ENCODE data around the gene IL11RA. TPM values are rescaled to one million over a fixed set of nuclear protein-coding genes. Genes with fewer than 3 reads are reported as not detected.

IL11RA gene
- total and polyA plus RNA-seq, 8 donors: 13.8 to 121 (median 98.1) TPM

- TF ChIP-seq, protein P1, sequence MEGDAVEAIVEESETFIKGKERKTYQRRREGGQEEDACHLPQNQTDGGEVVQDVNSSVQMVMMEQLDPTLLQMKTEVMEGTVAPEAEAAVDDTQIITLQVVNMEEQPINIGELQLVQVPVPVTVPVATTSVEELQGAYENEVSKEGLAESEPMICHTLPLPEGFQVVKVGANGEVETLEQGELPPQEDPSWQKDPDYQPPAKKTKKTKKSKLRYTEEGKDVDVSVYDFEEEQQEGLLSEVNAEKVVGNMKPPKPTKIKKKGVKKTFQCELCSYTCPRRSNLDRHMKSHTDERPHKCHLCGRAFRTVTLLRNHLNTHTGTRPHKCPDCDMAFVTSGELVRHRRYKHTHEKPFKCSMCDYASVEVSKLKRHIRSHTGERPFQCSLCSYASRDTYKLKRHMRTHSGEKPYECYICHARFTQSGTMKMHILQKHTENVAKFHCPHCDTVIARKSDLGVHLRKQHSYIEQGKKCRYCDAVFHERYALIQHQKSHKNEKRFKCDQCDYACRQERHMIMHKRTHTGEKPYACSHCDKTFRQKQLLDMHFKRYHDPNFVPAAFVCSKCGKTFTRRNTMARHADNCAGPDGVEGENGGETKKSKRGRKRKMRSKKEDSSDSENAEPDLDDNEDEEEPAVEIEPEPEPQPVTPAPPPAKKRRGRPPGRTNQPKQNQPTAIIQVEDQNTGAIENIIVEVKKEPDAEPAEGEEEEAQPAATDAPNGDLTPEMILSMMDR (IDR thresholded peaks at IDR 0.05): no peak
- H3K9me3 ChIP-seq: no peaks in the 10 kb centered on the region
- no peaks in the 10 kb centered on the region for H3K36me3 ChIP-seq
- peaks cover 0 to 8% of the 10 kb centered on the region in 2 donors for H3K4me1 ChIP-seq
- H3K27me3 ChIP-seq: no peaks in the 10 kb centered on the region
- no peak overlapping the region for H3K4me3 ChIP-seq
- intact Hi-C loops (cut with DNase I): no loop called here
- DNase-seq (no peak), ATAC-seq (no peak)
- no peak overlapping the region for H3K27ac ChIP-seq
Observed at GRCh38 chr9:34689512-34689911, 37.5 kb downstream of the IL11RA start.

GRCh38 chr9:34690983-34691935 lies 39.3 kb downstream of the IL11RA start, which contains the start of gene CCL19:
CCL19 (minus strand) TSS chr9:34691276; CDS start chr9:34691139, 137 bp downstream.
- TF ChIP-seq, protein P1 (IDR thresholded peaks at IDR 0.05): no peak
- Histone ChIP-seq H3K4me3 (no peak within 1 kb of the TSS), H3K36me3 (no peaks in the 10 kb centered on the region), H3K27me3 (no peaks in the 10 kb centered on the region), H3K27ac (no peak within 1 kb of the TSS), H3K9me3 (no peaks in the 10 kb centered on the region), H3K4me1 (peaks cover 0 to 8% of the 10 kb centered on the region in 2 donors)
- ATAC-seq: no peak
- intact Hi-C loops (cut with DNase I): no loop called here
- DNase-seq: no peak

GRCh38 chr9:34691936-34692315 lies 39.9 kb downstream of the IL11RA start:
- Histone ChIP-seq H3K9me3 (no peaks in the 10 kb centered on the region), H3K27me3 (no peaks in the 10 kb centered on the region), H3K4me3 (no peak overlapping the region), H3K4me1 (peaks cover 0 to 2% of the 10 kb centered on the region in 2 donors), H3K27ac (no peak overlapping the region), H3K36me3 (no peaks in the 10 kb centered on the region)
- DNase-seq (no peak), ATAC-seq (no peak)
- intact Hi-C loops (cut with DNase I): no loop called here
- TF ChIP-seq, protein P1 (IDR thresholded peaks at IDR 0.05): no peak

DNA sequence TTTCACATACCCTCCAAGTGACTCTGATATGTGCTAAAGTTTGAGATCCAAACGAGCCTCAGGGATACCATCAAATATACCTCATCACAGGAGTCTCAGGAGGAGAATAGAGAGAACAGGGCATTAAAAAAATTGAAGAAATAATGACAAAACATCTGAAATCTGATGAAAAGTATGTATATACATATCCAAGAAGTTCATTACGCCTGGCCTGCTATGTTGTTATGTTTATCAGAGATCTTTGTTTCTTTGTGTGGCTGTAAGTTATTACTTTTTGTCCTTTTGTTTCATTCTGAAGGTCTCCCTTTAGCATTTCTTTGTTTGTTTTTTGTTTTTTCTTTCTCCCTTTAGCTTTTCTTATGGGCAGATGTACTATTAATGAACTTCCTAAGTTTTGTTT lies 41.6 kb downstream of the IL11RA start:
- H3K27ac ChIP-seq: no peak overlapping the region
- TF ChIP-seq, protein P1 (IDR thresholded peaks at IDR 0.05): no peak
- H3K27me3 ChIP-seq: no peaks in the 10 kb centered on the region
- DNase-seq (no peak), ATAC-seq (no peak)
- H3K4me1 ChIP-seq: no peaks in the 10 kb centered on the region
- no peaks in the 10 kb centered on the region for H3K9me3 ChIP-seq
- H3K36me3 ChIP-seq: no peaks in the 10 kb centered on the region
- H3K4me3 ChIP-seq: no peak overlapping the region
- intact Hi-C loops (cut with DNase I): no loop called here

DNA sequence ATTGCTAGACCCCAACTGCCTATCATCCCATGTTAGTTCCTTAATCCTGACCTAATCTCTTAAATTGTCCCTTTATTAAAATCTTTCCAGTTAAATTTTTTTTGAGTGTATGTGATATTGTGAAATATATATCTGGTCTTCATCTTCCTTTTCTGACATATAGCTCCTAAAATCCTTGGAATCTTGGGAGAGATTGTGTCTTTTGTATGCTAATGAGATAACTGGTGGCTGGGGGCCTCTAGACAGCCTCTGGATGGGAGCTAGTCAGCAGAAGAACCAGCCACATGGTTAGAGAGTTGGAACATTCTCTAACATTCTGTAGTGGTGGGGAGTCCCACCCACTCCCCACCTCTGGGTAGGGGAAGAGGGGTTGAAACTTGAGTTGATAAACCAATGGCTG lies 42.8 kb downstream of the IL11RA start:
- no peak overlapping the region for H3K27ac ChIP-seq
- H3K4me1 ChIP-seq: no peaks in the 10 kb centered on the region
- no peaks in the 10 kb centered on the region for H3K36me3 ChIP-seq
- intact Hi-C loops (cut with DNase I): no loop called here
- ATAC-seq: no peak
- no peaks in the 10 kb centered on the region for H3K27me3 ChIP-seq
- no peak overlapping the region for H3K4me3 ChIP-seq
- no peaks in the 10 kb centered on the region for H3K9me3 ChIP-seq
- TF ChIP-seq, protein P1 (IDR thresholded peaks at IDR 0.05): no peak
- DNase-seq: no peak
